ENCODE results near the gene FCHO2.

DNA sequence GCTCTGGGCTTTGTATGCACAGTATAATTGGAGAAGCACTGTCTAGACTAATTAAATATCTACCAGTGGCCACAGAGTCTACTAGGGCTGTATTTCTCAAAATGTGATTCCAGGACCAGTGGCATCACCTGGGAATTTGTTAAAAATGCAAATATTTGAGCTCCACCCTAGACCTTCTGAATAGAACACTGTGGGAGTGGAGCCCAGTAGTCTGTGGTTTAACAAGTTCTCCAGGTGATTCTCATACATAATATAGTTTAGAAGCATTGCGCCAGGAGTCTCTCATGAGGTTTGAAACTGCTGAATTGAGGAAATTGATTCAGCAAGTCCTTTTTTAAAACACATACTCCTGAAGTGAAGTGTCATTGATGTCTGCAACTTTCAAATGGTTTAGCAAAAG, 74.7 kb downstream of the FCHO2 start:
- TF ChIP-seq, protein P1, sequence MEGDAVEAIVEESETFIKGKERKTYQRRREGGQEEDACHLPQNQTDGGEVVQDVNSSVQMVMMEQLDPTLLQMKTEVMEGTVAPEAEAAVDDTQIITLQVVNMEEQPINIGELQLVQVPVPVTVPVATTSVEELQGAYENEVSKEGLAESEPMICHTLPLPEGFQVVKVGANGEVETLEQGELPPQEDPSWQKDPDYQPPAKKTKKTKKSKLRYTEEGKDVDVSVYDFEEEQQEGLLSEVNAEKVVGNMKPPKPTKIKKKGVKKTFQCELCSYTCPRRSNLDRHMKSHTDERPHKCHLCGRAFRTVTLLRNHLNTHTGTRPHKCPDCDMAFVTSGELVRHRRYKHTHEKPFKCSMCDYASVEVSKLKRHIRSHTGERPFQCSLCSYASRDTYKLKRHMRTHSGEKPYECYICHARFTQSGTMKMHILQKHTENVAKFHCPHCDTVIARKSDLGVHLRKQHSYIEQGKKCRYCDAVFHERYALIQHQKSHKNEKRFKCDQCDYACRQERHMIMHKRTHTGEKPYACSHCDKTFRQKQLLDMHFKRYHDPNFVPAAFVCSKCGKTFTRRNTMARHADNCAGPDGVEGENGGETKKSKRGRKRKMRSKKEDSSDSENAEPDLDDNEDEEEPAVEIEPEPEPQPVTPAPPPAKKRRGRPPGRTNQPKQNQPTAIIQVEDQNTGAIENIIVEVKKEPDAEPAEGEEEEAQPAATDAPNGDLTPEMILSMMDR (conservative IDR thresholded peaks at IDR 0.05; ENCODE audit: low read length), result no peak
- TF ChIP-seq EZH2phosphoT487 (IDR thresholded peaks at IDR 0.05; ENCODE audit: borderline replicate concordance), result no peak

Data from Loucy (cell line).